HG02884 (cell line): ENCODE data around the gene NBAS.
"Not testable (repeated sequence)": the region's sequence is repeated elsewhere in the genome, so short reads cannot be mapped to it uniquely, and the experiment has no call there.

Source experiments
- ATAC-seq: cut with Tn5 transposase; IDR thresholded peaks from one replicate; pipeline ENCODE4 v1.9.1; 2021; ENCODE audit warnings: mild to moderate bottlenecking, moderate library complexity; ENCODE audit not compliant: unreplicated experiment

NBAS gene

DNA sequence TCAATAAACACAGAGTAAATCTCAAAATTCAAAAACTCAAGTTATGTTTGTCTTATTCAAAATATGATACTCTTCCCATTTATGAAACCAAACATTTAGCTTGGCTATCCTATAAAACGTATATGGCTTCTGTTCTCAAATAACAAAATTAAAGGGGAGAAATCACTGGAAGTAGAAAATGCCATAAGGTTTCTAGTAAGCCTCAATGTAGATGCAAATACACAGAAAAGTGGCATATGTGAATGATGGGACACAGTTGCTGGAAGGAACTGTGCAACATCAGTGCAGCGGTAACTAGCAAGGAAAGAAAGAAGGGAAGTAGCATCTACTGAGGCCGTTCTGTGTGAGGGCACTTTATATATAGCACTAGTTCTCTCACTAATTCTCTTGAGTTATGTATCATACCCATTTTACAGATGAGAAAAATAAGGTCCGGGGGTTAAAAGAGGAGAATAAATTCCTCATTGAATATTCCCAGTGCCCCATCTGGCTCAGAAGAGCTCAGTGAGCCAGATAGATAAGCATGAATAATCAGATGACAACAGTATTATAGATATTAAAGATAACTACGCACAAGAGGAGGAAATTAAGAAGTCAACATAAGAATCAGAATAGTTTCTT is 27.2 kb downstream of the NBAS start:
- ATAC-seq: no peak

DNA sequence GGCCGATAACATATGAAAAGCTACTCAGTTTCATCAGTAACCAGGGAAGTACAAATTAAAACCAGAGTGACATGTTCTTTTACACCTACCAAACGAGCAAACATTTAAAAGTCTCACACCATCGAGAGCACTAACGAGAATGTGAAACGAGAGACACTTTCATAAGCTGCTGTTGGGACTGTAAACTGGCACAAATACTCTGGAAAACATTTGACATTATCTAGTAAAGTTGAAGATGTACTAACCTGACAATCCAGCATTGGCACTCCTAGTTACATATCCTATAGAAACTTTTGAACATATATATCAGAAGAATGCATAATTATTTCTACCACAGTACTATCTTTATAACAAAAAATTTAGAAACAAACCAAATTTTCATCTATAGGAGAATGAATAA is 28.1 kb downstream of the NBAS start:
- ATAC-seq: no peak

DNA sequence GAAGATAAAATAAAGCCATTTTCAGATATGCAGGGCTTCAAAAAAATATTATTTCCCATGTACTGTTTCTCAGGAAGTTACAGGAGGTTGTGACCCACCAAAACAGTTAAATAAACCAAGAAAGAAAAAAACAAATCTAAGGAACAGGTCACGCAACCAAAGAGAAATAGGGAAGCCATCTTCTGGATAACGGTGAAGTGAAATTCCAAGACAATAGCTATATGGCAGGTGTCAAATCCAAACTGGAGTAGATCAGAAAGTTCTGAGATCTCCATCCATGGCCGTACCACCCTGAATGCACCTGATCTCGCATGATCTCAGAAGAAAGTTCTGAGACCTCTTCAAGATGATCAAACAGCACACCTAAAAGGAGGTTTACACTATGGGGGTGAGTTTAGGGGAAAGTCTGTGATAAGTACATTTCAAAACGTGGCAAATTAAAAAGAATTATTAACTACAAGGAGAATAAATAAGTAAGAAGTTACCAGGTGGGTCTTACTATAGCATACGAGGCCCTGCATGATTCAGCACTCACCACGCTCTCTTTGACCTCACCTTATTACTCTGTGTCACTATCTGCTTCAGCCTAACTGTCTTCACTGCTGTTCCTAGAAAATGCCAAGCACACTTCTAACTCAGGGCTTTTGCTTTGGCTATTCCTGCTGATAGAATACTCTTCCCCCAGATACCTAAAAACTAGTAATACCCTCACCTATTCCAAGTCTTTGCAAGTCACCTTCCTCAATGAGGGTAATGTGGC is 29.9 kb downstream of the NBAS start:
- no peak for ATAC-seq

DNA sequence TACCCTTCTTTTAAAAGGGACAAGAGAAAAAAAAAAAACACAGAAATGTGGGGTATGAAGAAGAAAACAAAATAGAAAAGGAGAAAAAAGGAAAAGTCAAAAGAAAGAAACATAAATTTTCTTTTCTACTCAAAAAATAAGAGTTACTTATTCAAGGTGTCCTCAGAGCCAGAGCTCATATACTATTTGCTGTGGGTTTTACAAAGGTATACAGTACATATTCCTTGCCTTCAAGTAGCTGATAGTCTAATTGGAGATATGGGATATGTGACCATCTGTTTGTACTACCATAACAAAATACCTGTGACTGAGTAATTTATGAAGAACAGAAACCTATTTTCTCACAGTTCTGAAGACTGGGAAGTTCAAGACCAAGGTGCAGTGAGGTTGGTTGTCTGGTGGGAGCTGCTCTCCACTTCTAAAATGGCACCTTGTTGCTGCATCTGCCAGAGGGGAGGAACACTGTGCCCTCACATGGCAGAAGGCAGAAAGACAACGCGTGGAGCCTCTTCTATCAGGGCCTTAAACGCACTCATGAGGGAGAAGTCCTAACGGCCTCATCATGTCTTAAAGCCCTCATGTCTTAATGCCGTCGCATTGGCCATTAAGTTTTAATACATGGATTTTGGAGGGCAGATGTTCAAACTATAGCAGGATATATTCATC is 33.9 kb downstream of the NBAS start:
- ATAC-seq: no peak

DNA sequence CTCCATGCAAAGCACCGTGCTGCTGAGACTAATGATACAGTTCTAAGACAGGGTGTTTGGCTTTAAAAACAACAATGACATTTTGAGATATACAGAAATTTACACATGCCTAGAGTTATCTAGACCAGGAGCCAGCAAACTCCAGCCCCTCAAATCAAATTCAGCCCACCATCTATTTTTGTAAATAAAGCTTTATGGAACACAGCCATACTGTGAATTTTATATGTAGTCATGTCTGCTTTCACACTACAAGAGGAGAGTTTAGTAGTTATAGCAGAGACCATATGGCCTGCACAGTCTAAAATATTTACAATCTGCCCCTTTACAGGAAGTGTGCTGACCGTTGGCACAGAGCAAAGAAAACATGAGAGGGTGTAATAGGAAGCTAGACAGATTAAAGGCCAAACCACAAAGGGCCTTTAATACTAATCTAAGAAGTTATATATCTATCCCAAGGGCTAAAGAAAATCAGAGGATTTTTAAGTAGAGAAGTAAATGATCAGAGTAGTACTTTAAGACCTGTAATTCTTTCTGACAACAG is 39.4 kb downstream of the NBAS start:
- no peak for ATAC-seq

DNA sequence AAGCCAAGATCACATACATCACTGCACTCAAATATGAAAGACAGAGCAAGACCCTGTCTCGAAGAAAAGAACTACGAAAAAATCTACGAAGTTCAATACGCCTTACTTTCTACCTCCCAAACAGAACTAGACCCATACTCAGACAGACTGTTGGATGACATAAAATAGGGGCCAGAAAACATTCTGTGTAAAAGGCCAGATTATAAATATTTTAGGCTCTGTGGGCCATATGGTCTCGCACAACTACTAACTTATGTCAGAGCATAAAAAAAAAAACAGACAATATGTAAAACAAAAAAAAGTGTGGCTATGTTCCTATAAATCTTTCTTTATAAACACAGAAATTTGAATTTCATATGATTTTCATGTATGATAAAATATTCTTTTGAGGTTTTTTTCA is 40.8 kb downstream of the NBAS start:
- no peak for ATAC-seq

DNA sequence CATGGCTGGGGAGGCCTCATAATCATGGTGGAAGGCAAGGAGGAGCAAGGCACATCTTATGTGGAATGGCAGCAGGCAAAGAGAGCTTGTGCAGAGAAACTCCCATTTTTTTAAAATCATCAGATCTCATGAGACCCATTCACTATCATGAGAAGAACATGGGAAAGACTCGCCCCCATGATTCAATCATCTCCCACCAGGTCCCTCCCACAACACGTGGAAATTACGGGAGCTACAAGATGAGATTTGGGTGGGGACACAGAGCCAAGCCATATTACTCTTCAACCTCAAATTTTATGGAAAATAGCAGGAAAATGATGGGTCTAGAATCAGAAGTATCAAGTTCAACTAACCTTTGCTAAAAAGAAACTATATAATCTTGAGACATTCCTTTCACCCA is 42.4 kb downstream of the NBAS start:
- not testable (repeated sequence) for ATAC-seq

DNA sequence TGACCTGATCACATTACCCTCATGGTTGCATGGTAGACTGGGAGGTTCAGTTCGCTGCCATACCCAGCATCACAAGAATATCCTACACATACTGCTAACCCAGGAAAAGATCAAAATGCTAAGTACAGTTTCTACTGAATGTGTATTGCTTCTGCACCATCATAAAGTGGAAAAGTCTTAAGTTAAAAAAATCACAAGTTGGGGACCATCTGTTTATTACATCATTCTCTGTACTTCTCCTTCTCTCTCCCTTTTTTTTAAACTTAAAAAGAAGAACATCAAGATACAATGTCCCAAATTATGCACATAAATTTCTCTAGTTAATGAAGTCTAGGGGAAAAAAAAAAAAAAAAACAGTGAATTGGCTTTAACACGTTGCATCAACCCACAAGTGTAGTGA is 43.3 kb downstream of the NBAS start:
- no peak for ATAC-seq

DNA sequence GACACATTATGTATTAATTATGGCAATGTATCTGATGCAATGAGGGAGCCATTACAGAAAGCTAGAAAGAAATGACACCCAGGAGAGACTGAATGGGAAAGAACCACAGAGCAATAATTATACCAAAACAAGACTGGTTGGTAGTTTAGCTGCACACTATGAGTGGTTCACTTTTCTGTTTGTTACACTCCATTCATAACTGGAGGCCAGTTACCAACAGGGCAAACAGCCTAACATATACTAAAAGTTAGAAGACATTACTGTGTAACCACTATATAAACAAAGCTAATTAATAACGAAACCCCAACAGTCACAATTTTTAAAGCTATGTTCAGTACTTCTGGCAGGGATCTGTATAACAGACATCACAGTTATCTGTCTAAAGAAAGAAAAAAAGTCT is 49.4 kb downstream of the NBAS start:
- no peak for ATAC-seq

DNA sequence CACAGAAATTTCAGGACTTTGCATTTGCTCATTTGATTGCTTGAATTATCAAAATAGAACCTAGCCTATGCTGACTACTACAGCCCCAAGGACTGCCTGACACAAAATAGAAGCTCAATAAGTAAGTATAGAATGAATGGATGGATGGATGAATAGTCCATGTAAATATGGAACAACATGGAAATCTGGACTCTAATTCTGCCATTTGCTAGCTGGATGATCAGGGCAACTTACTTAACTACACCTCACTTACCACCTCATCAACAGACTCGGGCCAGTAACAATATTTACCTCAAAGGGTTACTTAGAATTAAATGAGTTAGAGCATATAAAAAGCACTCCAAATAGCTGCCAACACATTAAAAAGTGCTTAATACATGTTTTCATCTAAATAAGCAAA is 50.6 kb downstream of the NBAS start:
- no peak for ATAC-seq

DNA sequence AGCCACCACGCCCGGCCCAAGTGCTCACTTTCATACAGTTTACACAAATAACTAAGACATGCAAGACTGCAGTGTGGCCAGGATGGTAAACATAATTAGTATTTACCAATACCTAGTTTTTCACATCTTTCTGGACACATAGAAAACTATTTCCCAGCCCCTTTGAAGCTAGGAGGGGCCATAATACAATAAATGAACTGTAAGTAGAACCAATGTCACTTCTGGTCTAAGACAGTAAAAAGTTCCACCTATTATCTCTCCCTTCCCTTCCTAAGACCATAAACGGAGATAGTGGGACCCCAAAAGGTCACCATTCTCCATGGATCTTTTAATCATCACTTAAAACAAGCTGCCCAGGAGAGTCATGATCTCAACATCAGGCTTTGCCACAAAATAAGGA is 51.0 kb downstream of the NBAS start:
- no peak for ATAC-seq

DNA sequence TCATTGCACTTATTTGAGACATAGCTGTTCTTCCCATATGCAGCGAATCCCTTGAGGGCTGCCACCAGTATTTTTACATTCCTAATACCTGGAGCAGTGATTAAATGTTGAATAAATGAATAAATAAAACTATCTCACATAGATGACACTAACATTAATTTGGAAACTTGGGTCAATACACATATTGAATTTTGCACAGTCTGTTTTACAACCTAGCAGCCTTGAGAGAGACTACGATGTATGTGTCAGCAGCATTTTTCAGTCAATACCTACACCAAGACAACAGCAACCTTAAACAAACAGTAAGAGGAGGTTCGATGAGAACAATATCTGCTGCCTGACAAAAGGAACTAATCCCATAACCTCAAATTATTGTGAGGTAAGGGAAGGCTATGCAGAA is 53.4 kb downstream of the NBAS start:
- ATAC-seq: no peak

DNA sequence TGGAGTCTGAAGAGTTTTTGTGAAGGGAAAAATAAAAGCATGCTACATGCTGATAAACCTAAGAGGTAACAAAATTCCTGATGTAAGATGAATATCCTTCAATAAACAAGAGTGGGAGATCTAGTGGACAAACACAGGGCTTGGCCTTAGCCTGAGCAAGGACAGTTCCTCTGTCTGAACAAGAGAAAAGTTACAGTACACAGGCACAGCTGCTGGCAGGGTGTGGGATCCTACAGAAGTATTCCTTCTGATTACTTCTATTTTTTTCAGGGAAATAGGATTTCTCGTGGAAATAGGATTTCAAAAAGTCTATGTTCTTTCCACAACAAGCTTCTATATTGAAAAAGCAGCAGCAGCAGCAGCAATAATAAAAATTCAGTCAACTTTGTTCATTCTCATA is 54.1 kb downstream of the NBAS start:
- ATAC-seq: no peak

DNA sequence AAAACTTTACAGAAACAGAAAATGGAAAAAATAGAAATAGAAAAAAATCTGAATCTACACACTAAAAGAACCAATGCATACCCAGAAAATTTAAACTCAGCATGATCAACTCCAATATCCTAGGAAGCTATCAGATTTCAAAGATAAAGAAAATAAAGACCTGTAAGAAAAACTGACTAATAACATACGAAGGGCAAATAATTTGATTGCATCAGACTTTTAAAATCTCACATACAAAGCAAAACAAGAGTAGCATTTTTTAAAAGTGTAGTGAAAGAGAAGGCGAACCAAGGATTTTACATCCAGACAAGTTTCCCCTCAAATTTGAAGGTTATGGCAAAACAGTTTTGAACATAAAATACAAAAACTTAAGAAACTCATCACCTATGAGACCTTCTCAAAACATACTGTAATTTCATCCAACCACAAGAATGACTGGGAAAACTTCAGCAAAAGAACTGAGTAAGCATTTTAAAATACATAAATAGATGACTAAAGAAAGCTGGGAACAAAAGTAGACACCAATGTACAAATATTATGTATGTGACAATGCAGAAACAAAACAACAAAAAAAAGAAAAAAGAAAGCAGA is 54.8 kb downstream of the NBAS start:
- ATAC-seq: no peak

DNA sequence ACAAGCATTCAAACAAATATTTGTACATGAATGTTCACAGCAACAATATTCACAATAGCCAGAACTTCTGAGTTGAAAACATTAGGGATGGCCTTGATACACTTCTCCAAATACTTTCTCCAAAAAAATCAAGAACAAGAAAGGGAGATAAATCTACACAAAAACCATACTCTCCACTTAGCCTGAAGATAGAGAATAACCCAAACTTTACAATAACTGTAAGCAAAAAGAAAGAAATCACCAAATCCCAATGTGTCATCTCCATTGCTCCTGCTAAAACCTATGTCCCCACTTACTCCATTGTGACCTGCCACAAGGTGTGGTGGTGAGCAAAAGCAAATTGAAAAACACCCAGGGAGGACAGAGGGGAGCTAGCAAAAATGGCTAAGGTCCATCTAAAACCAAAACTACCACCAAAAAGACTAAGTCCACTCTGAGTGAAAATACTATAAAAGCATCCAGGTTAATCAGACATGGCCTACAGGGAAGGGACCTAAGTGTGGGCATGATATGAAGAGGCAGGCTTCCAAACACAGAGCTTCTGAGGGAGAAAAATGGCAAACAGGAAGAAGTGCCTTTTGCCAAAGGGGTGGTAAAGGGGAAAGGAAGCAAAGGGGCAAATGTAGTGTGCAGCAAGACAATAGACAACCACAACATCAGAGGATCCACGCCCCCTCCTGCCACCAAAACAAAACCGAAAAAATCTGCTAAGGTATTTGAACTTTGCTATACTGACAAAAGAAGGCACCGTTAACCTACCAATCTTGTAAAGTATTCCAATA is 56.1 kb downstream of the NBAS start:
- ATAC-seq: no peak

DNA sequence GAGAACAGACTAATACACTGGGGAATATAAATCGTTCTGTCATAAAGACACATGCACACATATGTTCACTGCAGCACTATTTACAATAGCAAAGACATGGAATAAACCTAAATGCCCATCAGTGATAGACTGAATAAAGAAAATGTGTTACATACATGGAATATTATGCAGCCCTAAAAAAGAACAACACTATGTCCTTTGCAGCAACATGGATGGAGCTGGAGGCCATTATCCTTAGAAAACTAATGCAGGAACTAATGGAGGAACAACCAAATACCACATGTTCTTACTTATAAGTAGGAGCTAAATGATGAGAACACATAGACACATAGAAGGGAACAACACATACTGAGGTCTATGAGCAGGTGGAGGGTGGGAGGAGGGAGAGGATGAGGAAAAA is 61.9 kb downstream of the NBAS start:
- ATAC-seq: not testable (repeated sequence)

DNA sequence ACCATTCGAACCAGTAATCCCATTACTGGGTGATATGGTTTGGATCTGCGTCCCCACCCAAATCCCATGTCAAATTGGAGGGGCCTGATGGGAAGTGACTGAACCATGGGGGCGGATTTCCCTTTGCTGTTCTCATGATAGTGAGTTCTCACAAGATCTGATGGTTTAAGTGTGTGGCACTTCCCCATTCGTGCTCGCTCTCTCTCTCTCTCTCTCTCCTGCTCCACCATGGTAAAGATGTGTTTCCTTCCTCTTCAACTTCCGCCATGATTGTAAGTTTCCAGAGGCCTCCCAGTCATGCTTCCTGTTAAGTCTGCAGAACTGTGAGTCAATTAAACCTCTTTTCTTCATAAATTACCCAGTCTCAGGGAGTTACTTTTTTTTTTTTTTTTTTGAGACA is 62.6 kb downstream of the NBAS start:
- no peak for ATAC-seq

DNA sequence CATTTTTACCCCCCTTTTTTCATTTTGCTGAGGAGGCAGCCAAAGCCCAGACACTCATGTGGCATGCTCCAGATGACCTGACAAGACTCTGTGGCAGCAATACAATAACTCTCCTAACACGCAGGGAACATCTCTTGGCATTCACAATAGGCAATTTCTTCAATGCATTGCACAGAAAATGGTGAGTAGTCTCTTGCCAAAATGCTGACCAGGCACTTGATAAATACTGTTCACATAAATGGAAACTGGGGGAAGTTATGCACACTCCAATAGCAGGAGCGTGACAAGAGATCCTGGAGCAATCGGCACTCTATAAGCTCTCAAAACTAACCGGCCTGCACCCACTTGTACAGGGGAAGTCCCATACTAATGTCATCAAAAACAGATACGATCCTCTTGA is 66.3 kb downstream of the NBAS start:
- ATAC-seq: no peak

DNA sequence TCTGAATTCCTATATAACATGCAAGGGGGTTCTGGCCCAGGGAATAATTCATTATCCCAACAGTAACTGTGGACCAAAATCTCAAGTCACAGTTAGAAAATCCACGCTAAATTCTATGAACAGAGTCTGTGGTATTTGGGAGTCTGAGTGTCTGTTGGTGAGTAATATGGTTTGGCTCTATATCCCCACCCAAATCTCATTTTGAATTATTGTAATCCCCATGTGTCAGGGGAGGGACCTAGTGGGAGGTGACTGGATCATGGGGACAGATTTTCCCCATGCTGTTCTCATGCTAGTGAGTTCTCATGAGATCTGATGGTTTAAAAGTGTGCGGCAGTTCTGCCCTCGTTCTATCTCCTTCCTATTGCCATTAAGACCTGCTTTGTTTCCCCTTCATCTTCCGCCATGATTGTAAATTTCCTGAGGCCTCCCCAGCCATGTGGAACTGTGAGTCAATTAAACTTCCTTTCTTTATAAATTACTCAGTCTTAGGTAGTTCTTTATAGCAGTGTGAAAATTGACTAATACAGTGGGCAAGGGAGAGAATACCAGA is 68.3 kb downstream of the NBAS start:
- no peak for ATAC-seq

DNA sequence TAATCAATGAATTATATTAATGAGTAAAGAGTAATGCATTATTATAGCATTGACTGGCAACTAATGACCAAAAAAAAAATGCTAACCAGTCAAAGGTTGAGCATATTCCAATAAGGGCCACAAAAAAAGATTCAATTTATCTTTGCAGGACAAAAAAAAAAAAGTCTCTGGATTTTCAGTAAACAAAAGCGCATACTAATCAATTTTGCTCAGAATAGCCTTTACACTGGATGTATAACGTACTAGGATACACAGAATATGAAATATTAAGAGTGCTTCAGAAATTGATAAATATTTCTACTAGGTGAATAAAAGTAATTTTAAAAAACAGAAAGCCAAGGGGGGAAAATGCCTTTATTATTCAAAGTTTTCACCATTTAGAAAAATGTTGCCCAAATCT is 74.4 kb downstream of the NBAS start:
- no peak for ATAC-seq

DNA sequence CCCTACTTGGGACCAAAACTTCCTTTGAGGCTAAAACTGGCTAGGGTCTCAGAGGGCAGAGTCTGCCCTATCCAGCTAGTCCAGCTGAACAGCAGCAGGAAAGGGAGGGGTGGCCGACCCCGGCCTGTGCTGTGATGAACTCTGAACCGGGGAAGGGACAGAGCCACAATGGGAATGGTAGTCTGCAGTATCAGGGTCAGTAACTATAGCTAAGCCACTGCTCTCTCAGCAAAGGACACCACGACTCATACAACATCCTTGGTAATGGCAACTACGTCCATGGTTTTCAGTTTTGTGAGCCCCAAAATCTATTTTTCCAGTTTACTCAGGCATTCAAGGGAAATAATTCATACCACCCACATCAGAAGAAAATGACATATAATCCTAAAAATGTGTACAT is 75.2 kb downstream of the NBAS start:
- ATAC-seq: no peak
